Right kidney (tissue), 1 donor: ENCODE results near the gene KCNIP1.

Experiments used
- DNase-seq: peaks from one replicate; pipeline ENCODE4 v3.0.0-alpha.2; 2016

Gene KCNIP1

DNA sequence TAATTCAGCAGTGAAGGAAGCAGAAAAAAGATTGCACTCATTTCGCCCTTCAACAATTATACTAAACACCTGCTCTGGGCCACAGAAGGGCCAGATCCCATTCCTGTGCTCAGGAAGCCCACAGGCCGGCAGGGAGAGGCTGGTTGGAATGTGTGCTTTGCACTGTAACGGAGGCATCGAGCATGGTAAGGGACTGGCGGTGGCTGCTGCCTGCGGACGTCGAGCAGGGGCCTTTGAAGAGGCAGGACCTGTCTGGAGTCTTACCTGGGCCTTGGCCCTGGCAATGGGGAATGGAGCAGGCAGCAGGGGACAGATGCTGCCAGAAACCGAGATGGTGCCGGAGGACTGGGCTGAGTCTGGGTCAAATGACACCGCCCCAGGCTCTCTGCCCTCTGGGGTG, 97.8 kb downstream of the KCNIP1 start:
- no peak for DNase-seq

DNA sequence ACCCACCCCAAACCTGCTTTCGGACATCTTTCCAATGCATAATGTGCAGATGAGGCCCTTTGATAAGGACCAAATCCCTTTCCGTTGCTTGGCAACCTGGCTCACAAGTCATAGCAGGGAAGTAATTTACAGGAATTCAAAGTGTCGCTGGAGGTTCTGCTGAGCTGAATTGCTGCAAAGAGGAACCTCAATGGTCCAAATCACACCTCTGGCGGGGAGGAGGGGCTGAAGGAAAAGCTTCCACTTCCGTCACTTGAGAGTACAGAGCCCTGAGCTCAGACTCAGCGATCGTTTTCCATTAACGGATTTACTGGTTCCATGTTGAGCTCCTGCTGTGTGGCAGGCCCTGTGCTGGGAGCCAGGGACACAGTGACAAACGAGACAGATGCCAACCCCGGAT, 99.3 kb downstream of the KCNIP1 start:
- no peak for DNase-seq

DNA sequence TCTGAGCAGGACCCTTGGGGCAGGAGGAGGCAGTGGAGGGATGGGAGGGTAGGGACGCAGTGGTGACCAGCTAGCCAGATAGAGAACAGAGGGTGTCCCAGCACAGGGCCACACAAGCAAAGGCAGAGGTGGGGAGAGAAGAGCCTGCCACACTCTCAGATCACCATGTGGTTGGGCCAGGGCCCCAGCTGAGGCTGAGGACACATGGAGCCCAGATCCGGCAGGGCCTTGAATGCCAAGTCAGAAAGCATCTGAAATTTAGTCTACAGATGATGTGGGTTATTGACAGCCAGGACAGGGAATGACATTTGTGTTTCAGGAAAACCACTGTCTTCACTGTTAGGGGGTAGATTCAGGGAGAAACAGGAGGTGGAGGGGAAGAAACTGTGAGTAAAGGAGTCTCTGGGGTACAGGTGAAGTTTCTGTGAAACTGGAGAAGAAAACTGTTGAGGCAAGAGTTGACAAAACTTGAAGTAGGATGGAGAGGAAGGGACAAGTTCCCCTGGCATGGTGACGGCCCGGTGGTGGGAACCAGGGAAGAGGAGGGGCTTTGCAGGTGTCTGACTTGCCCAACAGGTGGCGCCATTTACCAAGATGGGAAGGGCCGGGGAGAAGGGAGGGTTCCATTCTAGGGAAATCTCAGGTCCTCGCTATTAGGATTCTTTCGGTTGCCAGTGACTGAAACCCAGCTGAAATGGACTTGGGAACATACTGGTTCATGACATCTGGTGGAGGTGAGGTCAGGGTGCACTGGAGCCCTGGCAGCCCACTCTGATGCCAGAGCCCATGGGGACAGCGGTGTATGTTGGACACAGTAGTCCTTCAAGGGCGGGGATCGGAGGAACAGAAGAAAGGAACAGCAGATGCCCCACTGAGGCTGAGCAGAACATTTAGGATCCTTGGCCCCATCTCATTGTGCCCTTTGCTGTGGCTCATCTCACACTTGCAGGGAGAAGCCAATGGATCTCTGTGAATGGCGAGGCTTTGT, 100.1 kb downstream of the KCNIP1 start:
- DNase-seq: peak; percentile 44

DNA sequence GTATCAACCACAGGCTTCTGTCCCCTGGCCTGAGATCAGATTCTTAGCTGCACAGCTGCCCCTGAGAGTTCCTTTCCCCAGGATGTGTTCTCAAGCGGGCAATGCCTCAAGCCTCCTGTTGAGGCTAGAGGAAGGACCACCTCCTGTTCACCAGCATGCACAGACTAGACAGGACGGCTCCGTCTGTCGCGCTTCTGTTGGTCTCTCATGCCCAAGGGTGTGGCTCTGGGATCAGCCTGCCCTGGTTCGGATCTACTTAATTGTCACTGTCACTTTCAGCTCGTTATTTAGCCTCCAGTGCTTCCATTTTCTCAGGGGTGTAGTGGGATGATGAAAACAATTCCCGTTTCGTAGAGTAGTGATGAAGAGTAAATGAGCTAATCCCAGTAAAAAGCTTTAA, 103.1 kb downstream of the KCNIP1 start:
- no peak for DNase-seq

DNA sequence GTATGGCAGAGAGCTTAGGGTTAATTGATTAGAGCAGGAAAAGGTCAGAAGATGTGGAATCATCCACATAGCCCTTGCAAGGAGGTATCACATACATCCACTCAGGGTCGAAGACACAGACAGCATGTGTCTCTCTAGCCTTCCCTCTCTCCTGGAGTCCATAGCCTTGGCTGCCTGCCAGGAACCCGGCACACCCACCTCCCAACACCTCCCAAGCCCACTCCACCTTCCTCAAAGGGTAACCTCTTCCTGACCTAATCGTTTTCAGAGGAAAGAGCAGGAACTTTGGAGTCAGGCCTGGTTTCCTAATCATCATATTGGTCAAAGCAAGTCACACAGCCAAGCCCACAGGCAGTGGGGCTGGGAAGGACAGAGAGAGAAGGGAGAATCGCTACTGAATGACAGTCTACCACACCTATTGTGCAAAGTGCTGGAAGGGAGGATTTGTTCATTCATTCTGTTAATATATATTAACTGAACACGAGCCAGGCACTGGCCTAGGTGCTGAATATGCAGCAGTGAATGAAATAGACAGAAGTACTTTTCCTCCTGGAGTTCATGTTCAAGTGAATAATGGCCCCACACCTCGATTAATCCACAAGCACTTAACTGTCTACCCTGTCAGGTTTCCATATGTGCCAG, 107.8 kb downstream of the KCNIP1 start:
- no peak for DNase-seq

DNA sequence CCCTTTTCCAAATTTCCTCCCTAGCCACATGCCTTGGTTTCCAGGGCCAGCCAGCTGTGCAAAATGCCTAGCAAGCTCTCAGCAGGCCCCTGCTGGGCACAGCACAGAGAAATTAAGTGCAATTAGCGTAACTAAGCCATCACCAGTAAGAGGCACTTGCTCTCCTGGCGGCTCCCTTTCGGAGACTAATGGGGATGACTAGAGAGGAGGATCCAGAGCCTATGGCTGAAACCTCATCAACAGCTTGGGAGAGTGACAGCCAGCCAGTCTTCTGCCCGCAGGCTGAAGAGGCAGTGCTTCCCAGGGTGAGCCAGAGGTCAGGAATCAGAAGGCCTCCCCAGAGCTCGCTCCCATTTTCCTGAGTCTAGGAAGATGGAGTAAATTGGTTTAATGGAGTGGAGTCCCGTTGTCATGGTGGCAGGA, 108.4 kb downstream of the KCNIP1 start:
- no peak for DNase-seq

DNA sequence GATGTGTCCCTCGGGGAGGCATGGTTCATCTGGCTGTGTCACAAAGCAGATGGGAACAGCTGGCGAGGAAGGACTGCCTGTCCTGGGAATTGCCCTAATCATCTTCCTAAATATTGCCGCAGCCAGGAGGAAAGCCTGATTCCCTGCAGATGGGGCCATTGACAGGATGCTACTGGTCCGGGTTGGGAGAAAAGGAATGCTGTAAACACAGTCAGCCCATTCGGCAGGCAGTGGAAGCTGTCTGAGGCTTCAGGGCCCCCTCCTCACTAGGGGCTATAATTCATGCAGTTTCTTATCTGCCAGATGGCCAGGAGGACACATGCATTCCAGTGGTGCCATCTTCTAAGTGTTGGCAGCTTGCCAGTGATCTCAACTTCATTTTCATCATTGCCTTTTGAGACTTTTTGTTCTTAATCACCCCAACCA, 110.3 kb downstream of the KCNIP1 start:
- no peak for DNase-seq

DNA sequence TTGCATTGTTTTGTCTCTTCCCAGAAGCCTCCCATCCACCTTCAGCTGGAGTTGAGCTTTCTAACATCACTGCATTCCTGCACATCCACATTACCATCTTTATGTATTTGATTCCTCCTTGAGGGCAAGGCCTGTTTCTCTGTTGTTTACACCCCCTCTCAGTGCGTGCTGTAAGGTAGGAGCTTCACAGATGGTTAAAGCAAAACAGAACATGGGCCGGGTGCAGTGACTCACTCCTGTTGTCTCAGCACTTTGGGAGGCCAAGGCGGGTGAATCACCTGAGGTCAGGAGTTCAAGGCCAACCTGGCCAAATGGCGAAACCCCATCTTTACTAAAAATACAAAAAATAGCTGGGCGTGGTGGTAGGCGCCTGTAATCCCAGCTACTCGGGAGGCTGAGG, 110.9 kb downstream of the KCNIP1 start:
- no peak for DNase-seq

DNA sequence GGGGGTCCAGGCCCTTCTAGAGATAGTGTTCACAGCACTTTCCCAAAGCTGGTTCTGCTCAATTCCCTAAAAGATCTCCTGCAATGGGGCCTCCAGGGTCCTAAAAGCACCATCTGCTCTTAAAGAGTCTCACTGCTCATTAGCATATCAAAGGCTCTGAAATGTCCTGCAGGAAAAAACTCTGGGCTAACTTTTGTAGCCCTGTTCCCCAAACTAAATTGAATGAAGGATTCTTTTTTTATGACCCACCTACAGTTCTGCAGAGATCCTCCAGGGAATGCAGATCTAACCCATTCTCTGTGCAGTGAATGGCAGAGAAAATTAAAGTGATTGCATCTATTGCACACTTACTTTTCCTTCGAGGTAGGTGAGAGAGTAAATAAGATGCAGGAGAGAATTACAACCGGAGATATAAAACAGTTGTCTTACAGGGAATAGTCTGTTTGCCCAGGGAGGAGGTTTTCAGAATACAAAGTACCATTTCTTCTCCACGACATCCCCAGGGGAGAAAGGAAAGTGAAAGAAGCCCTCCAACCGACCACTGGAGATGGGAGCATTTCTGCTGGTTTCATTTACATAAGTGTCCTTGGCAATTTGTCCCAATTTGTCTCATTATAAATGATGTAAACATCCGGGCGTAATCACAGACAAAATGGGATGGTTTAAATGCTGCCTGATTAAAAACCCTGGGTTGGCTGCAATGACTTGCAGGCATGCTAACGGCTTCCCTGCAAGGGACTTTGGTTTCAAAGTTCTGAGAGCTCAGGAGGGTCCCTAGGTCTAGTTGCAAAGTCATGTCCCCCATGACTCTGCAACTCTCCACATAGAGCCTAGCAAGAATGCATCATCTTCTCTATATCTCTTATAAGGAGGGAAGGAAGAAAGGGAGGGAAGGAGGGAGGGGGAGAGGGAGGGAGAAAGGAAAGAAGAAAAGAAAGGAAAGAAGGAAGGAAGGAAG, 114.0 kb downstream of the KCNIP1 start:
- no peak for DNase-seq

DNA sequence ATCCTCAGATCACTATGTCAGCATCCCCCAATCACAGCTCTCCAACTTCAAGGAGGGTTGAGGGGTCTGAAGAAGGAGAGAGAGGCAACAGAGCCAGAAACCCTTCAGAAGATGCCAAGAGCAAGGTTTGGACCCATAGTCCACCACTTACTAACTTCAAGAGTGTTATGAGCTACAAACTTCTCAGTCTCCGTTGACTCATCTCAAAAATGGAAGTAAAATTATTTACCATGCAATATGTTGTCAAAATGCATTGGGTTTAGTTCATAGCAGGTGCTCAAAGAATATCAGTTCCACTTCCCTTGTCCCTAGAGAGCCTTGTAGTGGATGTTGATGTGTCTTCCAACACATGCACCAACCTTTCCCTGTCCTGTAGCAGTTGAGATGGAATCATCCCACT, 116.0 kb downstream of the KCNIP1 start:
- no peak for DNase-seq

DNA sequence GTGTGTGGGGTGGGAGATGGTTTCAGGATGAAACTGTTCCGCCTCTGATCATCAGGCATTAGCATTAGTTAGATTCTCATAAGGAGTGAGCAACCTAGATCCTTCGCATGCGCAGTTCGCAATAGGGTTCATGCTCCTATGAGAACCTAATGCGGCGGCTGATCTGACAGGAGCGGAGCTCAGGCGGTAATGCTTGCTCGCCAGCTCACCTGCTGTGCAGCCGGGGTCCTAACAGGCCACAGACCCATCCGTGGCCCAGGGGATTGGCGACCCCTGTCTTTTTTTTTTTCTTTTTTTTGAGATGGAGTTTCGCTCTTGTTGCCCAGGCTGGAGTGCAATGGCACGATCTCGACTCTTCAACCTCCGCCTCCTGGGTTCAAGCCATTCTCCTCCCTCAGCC, 119.1 kb downstream of the KCNIP1 start:
- no peak for DNase-seq

DNA sequence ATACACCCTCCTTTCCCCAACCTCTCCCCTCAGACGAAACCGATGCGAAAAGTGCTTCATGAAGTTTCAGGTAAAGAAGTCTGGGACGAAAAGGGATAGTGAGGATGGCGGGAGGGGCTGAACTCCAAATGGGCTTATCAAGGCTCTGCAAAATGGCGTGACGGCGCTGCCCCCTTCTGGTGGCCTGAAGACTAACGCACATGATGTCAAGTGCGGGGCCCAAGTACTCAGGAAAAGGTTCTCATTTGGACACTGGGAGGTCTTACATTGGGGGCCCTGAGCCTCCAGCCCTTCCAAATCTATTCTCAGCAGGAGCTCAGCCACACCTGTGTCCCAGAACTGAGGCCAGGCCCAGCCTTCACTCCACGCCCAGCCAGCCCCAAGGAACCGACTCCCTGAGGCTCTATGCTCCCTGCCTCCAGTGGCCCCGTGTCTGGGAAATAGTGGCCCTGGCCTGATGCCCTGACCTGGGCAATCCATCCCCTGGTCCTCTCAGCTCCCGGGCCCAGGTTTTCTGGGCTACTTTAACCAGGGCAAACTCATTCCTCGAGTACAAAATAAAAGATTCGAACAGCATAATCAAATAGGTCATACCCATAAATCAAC, 119.9 kb downstream of the KCNIP1 start:
- DNase-seq: no peak

DNA sequence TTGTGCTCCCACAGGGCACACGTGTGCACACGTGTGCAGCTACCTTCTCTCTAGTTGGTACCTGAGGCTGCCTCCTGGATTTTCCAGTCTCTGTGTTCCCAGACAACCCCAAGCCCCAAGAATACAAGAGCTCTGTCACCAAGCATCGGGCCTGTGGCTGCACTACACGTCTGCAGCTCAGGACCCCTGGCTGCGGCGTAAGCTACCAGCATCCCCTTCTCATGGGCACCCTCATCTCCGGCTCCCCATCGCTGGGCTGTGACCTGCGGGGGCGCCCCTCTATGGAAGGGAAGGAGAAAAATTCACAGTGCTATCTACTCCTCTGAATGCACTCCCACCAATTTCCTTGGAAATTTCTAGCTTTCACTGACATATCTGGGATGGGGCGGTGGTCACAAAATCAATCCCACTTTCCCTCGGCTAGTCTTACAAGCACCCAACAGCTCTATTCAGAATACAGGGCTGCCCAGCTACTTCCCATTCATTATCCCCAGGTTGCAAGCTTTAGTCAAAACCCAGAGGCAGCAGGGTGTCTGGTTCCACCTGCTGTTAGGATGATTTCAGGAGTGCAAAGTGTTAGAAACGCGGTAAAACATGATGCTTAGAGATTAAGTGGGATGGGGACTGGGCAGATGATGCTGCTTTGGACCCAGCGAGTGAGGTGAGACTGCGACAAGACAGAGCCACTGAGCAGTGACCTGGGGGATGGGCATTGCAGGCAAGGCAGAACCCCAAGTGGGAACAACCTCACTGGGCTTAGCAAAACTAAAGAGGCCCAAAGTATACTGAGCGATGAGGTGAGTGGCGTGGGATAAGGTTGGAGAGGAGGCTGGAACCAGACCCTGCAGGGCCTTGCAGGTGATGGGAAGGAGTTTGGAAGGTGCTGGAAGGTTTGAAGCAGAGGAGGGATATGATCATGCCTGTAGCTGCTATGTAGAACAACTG, 121.7 kb downstream of the KCNIP1 start:
- DNase-seq: no peak

DNA sequence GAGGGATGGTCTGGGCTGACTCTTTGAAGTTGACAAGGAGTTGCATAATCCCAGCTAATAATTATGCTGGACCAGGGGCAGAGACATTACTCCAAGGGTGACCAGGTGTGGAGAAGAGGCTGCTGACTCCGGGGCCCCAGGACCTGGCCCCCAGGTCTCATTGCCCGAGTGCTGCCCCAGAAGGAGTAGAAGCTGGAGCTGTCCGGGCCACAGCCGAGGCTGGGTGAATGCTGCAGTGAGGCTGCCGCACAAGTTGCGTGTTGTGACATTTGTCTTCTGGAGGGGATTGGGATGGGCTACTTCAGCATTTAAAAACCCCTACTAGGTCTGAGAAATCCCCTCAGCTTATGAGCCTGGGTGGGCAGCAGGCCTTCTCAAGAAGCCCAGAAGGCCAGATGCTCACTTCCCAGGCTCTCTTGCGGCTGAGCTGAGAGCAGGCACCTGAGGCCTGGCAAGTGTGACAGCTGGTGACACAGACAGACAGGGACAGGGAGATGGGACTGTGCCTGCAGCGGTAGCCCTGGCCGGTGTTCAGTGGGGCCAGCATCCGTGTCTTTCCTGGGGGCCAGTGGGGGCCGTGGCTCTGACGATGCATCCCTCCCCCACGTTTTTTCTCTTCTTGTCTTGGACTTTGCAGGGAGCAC, 122.8 kb downstream of the KCNIP1 start:
- DNase-seq: no peak

DNA sequence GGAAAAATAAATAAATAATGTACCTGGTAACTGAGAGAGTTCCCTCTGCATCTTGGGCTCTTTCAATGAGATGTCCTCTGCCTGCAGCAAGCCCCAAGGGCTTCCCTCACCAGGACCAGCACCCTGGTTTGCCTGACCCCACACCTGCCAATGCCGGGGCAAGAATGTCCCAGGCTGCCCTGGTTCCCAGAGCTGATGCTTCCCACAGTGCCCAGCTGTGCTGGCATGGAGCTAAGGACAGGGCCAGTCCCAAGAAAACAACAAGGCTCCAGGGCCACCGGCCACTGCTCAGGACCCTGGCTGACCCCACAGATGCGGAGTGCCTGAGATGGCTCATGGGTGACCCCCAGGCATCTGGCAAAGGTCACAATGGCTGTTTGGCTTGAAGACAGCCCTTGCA, 123.5 kb downstream of the KCNIP1 start:
- no peak for DNase-seq

DNA sequence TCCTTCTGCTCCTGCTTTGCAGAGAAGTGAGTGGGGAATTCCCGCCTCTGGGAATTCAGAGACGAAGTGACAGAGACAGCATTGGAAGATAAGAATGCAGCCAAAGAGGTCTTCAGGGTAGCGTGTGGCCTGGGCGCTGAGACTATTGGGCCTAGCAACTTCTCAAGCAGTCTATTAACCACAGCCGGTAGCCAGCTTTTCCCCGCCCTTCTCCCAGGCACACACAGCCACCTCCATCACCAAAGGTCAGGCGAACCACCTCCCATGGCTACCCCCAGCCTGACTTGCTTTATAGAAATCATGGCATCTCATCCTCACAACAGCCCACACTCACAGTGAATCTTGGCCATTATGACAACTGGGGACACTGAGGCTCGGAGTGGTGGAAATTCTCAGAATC, 124.2 kb downstream of the KCNIP1 start:
- DNase-seq: no peak

DNA sequence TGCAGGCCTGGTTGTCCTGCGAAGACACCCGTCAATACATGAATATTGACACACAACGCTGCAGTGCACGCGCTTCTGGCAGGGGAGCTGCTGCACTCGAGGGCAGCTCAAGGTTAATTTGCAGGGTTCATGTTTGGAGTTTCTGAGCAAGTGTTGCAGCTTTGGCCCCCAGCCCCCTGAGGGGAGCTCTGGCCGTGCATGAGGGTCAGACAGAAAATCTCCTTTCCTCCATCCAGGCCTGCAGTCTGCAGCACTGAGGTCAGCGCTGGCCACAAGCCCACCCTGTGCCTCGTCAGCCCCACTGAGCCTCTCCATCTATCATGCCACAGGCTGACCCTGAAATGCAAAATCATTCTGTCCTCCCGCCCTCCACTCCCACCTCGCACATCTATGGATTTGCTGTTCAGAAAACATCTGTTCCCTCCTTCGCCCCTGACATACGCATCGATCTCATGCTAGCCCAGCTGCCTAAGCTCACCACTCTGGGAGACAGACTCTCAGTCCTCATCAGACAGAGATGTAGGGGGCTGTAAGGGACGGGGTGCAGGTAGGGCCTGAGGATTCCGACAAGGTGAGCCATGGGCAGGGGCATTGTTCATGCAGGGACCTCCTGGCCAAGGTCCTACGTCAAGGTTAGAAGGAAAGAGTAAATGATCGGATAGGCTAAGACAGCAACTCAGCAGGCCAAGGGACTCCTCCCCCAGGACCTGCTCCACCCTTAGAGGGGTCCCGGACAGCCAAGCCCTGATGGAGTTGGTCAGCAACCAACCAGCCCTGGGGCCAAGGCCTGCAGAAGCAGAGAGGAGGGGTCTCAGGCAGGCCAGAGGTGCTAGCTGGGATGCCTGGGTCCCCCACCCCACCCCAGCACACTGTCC, 125.1 kb downstream of the KCNIP1 start:
- no peak for DNase-seq

DNA sequence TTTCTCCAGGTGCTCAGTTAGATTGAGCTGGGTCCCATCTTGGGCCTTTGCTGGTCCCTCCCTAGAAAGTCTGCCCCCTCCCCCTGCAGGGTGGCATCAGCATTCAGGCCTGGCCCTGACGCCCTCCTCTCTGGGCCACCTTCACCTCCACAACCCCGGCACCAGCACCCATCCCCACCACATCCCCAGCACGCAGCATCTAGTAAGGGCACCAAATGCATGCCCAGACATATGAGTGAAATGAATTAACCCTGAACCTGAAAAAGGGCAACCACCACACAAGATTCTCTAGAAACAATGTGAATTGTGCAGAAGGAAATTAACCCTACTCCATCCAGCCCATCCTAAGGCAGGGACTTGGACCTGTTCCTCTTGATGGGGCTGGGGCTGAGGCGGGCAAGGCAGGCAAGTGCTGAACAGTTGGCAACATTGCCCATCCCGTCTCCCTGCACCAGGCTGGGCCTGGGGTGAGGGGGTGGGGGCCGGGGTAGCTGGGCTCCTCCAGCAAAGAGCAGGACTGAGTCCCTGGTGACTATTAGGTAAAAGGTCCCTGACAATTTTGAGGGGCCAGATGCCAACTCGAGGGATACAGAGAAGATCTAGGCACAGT, 125.9 kb downstream of the KCNIP1 start:
- DNase-seq: no peak

DNA sequence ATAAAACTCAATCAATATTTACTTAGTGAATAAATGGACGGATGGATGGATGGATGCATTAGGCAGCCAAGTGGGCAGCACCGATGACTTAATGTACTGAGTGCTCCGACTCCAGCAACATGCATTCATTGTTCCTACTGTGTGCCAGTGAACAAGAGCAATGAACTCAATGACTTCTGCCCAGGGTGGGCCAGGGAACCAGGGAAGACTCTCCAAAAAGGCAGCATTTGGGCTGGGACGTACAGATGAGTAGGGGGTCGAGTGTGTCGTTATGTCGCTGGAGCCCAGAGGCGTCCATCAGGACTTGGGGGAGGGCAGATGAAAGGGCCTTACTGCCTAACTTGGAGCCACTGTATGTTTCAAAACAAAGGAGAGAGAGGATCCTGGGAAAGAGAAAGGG, 126.4 kb downstream of the KCNIP1 start:
- no peak for DNase-seq
